OCI-LY7 (cell line): ENCODE measurements around the gene TXNDC11. TPM values are rescaled to one million over a fixed set of nuclear protein-coding genes. Genes with fewer than 3 reads are reported as not detected.

Experiments used
- BruUV-seq: library from RNA; stranded (reverse); fragments of 400-500 nt; replicated peaks from 2 replicates; lab custom pipeline; 2021; lab: Mats Ljungman, UMichigan
- CTCF ChIA-PET: fragments of 300-600 bp; sonication (Branson Sonifier 250); formaldehyde crosslinking; loops from one replicate; lab custom pipeline; 2022; ENCODE audit warnings: antibody characterized with exemption; ENCODE audit not compliant: unreplicated experiment; lab: Charles Lee
- POLR2A ChIA-PET: fragments of 300-600 bp; sonication (Branson Sonifier 250); formaldehyde crosslinking; loops from one replicate; lab custom pipeline; 2022; ENCODE audit warnings: antibody characterized with exemption; lab: Charles Lee
- DNase-seq: peaks from one replicate; pipeline ENCODE4 v3.0.0-alpha.2; 2015; ENCODE audit warnings: low spot score
- H2AFZ ChIP-seq: fragments of 200-600 bp; sonication (generic), shearing (Covaris generic); 2 replicates; pipeline ENCODE4 v1.6.1; 2014; ENCODE audit warnings: mild to moderate bottlenecking, antibody characterized with exemption, low read length, moderate library complexity
- H3K27ac ChIP-seq: fragments of 200-600 bp; sonication (generic); 2 replicates; pipeline ENCODE4 v1.5.1; 2014; ENCODE audit warnings: mixed run types, low read depth, mild to moderate bottlenecking, moderate library complexity, low read length, inconsistent platforms; ENCODE audit not compliant: poor library complexity, severe bottlenecking
- H3K36me3 ChIP-seq: fragments of 200-600 bp; sonication (generic); 2 replicates; pipeline ENCODE4 v1.6.1; 2014; ENCODE audit warnings: mild to moderate bottlenecking, antibody characterized with exemption, low read length, moderate library complexity, mixed read lengths; ENCODE audit not compliant: insufficient read depth
- H3K4me1 ChIP-seq: fragments of 200-600 bp; sonication (generic); 2 replicates; pipeline ENCODE4 v1.5.1; 2014; ENCODE audit warnings: mild to moderate bottlenecking, low read length; ENCODE audit not compliant: insufficient read depth, poor library complexity, severe bottlenecking
- H3K4me2 ChIP-seq: fragments of 200-600 bp; sonication (generic); 2 replicates; pipeline ENCODE4 v1.6.1; 2014; ENCODE audit warnings: mild to moderate bottlenecking, low read length
- H3K4me3 ChIP-seq: fragments of 200-600 bp; sonication (generic); 2 replicates; pipeline ENCODE4 v1.5.1; 2014; ENCODE audit warnings: mild to moderate bottlenecking, low read depth, low read length; ENCODE audit not compliant: poor library complexity, severe bottlenecking
- H3K79me2 ChIP-seq: fragments of 200-600 bp; sonication (generic); 2 replicates; pipeline ENCODE4 v1.6.1; 2016; ENCODE audit warnings: low read depth, mild to moderate bottlenecking, low read length, moderate library complexity, mixed read lengths; ENCODE audit not compliant: insufficient read depth
- H3K9me2 ChIP-seq: fragments of 200-600 bp; sonication (generic); 2 replicates; pipeline ENCODE4 v1.6.1; 2016; ENCODE audit warnings: mild to moderate bottlenecking, low read length, mixed read lengths; ENCODE audit not compliant: insufficient read depth
- H3K9me3 ChIP-seq: fragments of 200-600 bp; sonication (generic); 2 replicates; pipeline ENCODE4 v1.6.1; 2014; ENCODE audit warnings: mild to moderate bottlenecking, mixed run types, low read length, mixed read lengths
- H4K20me1 ChIP-seq: fragments of 200-600 bp; sonication (generic); 2 replicates; pipeline ENCODE4 v1.6.1; 2014; ENCODE audit warnings: mild to moderate bottlenecking, antibody characterized with exemption, low read length, moderate library complexity, mixed read lengths; ENCODE audit not compliant: insufficient read depth
- CTCF ChIP-seq: fragments of 200-600 bp; sonication (generic); conservative IDR thresholded peaks from 2 replicates; pipeline ENCODE4 v1.5.1; 2014; ENCODE audit warnings: mild to moderate bottlenecking, antibody characterized with exemption, low read length, moderate library complexity, mixed read lengths
- EZH2phosphoT487 ChIP-seq: fragments of 200-600 bp; sonication (generic); IDR thresholded peaks from 2 replicates; pipeline ENCODE4 v1.6.1; 2018; ENCODE audit warnings: low read depth, borderline replicate concordance, mild to moderate bottlenecking, mixed run types, antibody characterized with exemption, low read length, moderate library complexity, mixed read lengths
- intact Hi-C: fragments of 100-400 bp; cut with micrococcal nuclease; formaldehyde crosslinking; loops from one replicate; pipeline ENCODE4 v1.10.0; 2022; ENCODE audit not compliant: unreplicated experiment
- total RNA-seq, 2 experiments: library from RNA; depleted of rRNA in 1 of 2; stranded (reverse); fragments of >200 nt in 1 of 2; shearing (Covaris generic) in 1 of 2; gene quantifications; 2 replicates each; pipeline ENCODE4 v1.2.3, GENCODE V29; 2014 to 2022

The TXNDC11 gene
- total RNA-seq, 2 experiments from 2014 or later, result 88.6 to 96.0 TPM

- no peaks in the 10 kb centered on the region for H4K20me1 ChIP-seq
- H3K4me3 ChIP-seq, result peak overlapping the region; percentile 53
- BruUV-seq, result no TSS peak
- H3K36me3 ChIP-seq, result peaks cover 37% of the 10 kb centered on the region
- H3K27ac ChIP-seq, result peak overlapping the region; percentile 85
- TF ChIP-seq CTCF, result no peak
- no peak for TF ChIP-seq EZH2phosphoT487
- peaks cover 62% of the 10 kb centered on the region; the same call in 1 of the 2 replicates for H3K79me2 ChIP-seq
- peak overlapping the region; percentile 80 for H3K4me2 ChIP-seq
- H3K9me2 ChIP-seq, result no peaks in the 10 kb centered on the region
- intact Hi-C loops, result loop anchor here (5.0 kb wide), 1 partner anchor 39 kb away; the partner anchor contains the start of gene TXNDC11
- no peaks in the 10 kb centered on the region for H3K9me3 ChIP-seq
- DNase-seq, result peak; percentile 76
- peaks cover 56% of the 10 kb centered on the region for H3K4me1 ChIP-seq
- H2AFZ ChIP-seq, result peak overlapping the region; percentile 4; the same call in 1 of the 2 replicates
- ChIA-PET CTCF (no interaction called here), POLR2A (interaction anchor here (0.5 to 3.6 kb wide), 7 partner anchors 11 to 1632 kb away, joined by 3 to 18 read pairs (median 5); partner anchors contain the start of genes TXNDC11 and ZC3H7A)
Observed at GRCh38 chr16:11781773-11782172, 39.1 kb upstream of the TXNDC11 start.

DNA sequence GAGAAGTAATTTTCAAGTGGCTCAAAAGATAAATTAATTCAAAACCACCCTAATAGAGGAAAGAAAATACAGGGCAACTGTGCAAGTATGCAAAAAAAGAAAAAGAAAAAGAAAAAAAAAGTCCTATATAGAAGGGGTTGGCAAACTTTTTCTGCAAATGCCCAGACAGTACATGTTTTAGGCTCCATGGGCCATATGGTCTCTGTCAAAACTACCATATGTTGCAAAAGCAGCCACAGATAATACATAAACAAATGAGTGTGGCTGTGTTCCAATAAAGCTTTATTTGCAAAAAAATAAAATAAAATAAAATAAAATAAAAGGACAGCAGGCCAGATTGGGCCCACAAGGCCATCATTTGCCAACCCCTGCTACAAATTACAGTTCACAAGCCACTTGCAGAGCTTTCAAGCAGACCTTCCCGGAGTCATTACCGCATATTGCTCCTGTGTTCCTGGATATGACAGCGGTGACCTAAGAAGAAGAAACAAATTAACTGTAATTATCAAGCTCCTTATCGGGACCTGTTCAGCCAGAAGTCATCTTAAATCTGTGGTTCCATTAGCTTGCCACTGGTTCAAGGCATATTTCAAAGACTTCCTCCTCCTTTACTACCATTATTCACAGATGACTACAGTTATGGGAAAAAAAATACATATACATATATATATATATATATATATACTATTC lies 38.5 kb upstream of the TXNDC11 start:
- no peak for TF ChIP-seq EZH2phosphoT487
- TF ChIP-seq CTCF, result no peak
- Histone ChIP-seq H3K27ac (peak overlapping the region; percentile 85), H3K9me2 (no peaks in the 10 kb centered on the region), H3K36me3 (peaks cover 44% of the 10 kb centered on the region), H3K4me1 (peaks cover 53% of the 10 kb centered on the region), H3K9me3 (no peaks in the 10 kb centered on the region), H3K79me2 (peaks cover 55% of the 10 kb centered on the region; the same call in 1 of the 2 replicates), H3K4me2 (peak overlapping the region; percentile 80; the same call in 1 of the 2 replicates), H2AFZ (no peak overlapping the region), H4K20me1 (no peaks in the 10 kb centered on the region), H3K4me3 (no peak overlapping the region)
- CTCF ChIA-PET, result no interaction called here
- no peak for DNase-seq
- POLR2A ChIA-PET, result interaction anchor here (0.5 to 3.6 kb wide), 11 partner anchors 9 to 1632 kb away, joined by 3 to 18 read pairs (median 4); partner anchors contain the start of genes TXNDC11 and ZC3H7A
- no TSS peak for BruUV-seq
- intact Hi-C loops, result loop anchor here (5.0 kb wide), 1 partner anchor 39 kb away; the partner anchor contains the start of gene TXNDC11
